Central memory CD4-positive, alpha-beta T cell (primary cell): Measurements from ENCODE around the gene GLTP.

Experiments used
- DNase-seq: peaks from one replicate; pipeline ENCODE4 v3.0.0; 2022

Gene GLTP

GRCh38 chr12:109818253-109818652, 62.1 kb downstream of the GLTP start:
- no peak for DNase-seq

GRCh38 chr12:109817627-109818231, 62.6 kb downstream of the GLTP start:
- DNase-seq, result no peak

GRCh38 chr12:109816870-109817269, 63.5 kb downstream of the GLTP start:
- DNase-seq, result no peak

- no peak for DNase-seq
These were observed 64.4 kb downstream of the GLTP start for GRCh38 chr12:109815757-109816617.

- DNase-seq, result no peak
These were observed 65.1 kb downstream of the GLTP start for GRCh38 chr12:109815225-109815624.

GRCh38 chr12:109814600-109815150, 65.7 kb downstream of the GLTP start:
- no peak for DNase-seq

- DNase-seq, result no peak
These were observed 66.4 kb downstream of the GLTP start for GRCh38 chr12:109813810-109814416.

- no peak for DNase-seq
These were observed 68.7 kb downstream of the GLTP start for GRCh38 chr12:109811624-109811995.

- DNase-seq, result no peak
These were observed 69.3 kb downstream of the GLTP start for GRCh38 chr12:109810954-109811623.

GRCh38 chr12:109808876-109809646, 71.3 kb downstream of the GLTP start:
- DNase-seq, result no peak

- DNase-seq, result no peak
These were observed 72.2 kb downstream of the GLTP start for GRCh38 chr12:109807954-109808643.

- peak; percentile 56 for DNase-seq
These were observed 75.2 kb downstream of the GLTP start for GRCh38 chr12:109804820-109805761.

- no peak for DNase-seq
These were observed 76.7 kb downstream of the GLTP start for GRCh38 chr12:109803678-109804077.

- DNase-seq, result no peak
These were observed 77.5 kb downstream of the GLTP start for GRCh38 chr12:109802828-109803227.
